Measurements from ENCODE around the gene USP3.

DNA sequence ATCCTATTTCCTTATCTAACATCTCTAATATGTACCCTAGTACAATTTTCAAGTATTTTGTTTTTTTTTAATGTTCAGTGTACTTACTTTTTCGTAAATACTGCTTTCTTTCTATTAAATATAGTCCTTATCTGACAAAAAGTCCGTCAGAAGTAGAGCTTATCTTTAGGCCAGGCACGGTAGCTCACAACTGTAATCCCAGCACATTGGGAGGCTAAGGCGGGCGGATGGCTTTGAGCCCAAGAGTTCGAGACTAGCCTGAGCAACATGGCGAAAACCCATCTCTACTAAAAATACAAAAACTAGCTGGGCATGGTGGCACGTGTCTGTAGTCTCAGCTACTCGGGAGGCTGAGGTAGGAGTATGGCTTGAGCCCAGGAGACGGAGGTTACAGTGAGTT is 41.1 kb downstream of the USP3 start:
- TF ChIP-seq POLR2AphosphoS5 (IDR thresholded peaks at IDR 0.05; ENCODE audit: low read depth, low read length) (no peak), SNRNP70 (IDR thresholded peaks at IDR 0.05; ENCODE audit: low read depth, low read length) (no peak), LRRFIP1 (CRISPR knock-in tag; conservative IDR thresholded peaks at IDR 0.05) (no peak), PCBP2 (optimal IDR thresholded peaks at IDR 0.05; ENCODE audit: low read depth, low read length, poor library complexity, severe bottlenecking) (no peak)
- TF ChIP-seq, protein P1, sequence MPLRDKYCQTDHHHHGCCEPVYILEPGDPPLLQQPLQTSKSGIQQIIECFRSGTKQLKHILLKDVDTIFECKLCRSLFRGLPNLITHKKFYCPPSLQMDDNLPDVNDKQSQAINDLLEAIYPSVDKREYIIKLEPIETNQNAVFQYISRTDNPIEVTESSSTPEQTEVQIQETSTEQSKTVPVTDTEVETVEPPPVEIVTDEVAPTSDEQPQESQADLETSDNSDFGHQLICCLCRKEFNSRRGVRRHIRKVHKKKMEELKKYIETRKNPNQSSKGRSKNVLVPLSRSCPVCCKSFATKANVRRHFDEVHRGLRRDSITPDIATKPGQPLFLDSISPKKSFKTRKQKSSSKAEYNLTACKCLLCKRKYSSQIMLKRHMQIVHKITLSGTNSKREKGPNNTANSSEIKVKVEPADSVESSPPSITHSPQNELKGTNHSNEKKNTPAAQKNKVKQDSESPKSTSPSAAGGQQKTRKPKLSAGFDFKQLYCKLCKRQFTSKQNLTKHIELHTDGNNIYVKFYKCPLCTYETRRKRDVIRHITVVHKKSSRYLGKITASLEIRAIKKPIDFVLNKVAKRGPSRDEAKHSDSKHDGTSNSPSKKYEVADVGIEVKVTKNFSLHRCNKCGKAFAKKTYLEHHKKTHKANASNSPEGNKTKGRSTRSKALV (CRISPR knock-in tag; IDR thresholded peaks at IDR 0.05): no peak

All from HepG2 (cell line).